HCT116 (cell line): ENCODE results near the gene ADARB2. TPM values are rescaled to one million over a fixed set of nuclear protein-coding genes. Genes with fewer than 3 reads are reported as not detected.

Experiments used
- ATAC-seq: fragments of 200-7000 bp; cut with Tn5 transposase; 2 replicates; pipeline ENCODE4 v1.9.1; 2020; ENCODE audit warnings: mild to moderate bottlenecking, moderate library complexity
- BruUV-seq: library from RNA; stranded (reverse); fragments of 400-500 nt; replicated peaks from 2 replicates; lab custom pipeline; 2021; lab: Mats Ljungman, UMichigan
- CTCF ChIA-PET: fragments of 300-600 bp; sonication (Branson Sonifier 250); formaldehyde crosslinking; loops from one replicate; lab custom pipeline; 2021; ENCODE audit warnings: antibody characterized with exemption; lab: Charles Lee
- POLR2A ChIA-PET: fragments of 300-600, 350-600 bp; sonication (Branson Sonifier 250); formaldehyde crosslinking; loops from one replicate; lab custom pipeline; 2021; ENCODE audit warnings: antibody characterized with exemption; lab: Charles Lee
- RAD21 ChIA-PET, 2 experiments: fragments of 300-600 bp; sonication (Branson Sonifier 250); formaldehyde crosslinking; loops; one replicate each; lab custom pipeline; 2023; ENCODE audit warnings: low total read pairs in 2 of 2; ENCODE audit not compliant: uncharacterized antibody in 2 of 2, unreplicated experiment in 2 of 2, low non-redundant PET in 1 of 2; lab: Charles Lee
- DNase-seq: peaks from one replicate; pipeline ENCODE4 v3.0.0-alpha.2; 2010; ENCODE audit warnings: low read depth, low spot score
- H2AFZ ChIP-seq: fragments of 200-600 bp; shearing (Covaris generic), sonication (generic); 2 replicates; pipeline ENCODE4 v1.6.1; 2017; ENCODE audit warnings: low read depth, mixed run types, mixed read lengths, antibody characterized with exemption, low read length; ENCODE audit not compliant: poor library complexity, severe bottlenecking
- H3K27ac ChIP-seq: 2 replicates; pipeline ENCODE4 v1.5.1; 2012; ENCODE audit warnings: low read depth, low read length
- H3K27me3 ChIP-seq: fragments of 200-600 bp; sonication (generic); 2 replicates; pipeline ENCODE4 v1.6.1; 2016; ENCODE audit warnings: mixed run types, low read length, mixed read lengths; ENCODE audit not compliant: insufficient read depth
- H3K36me3 ChIP-seq, 2 experiments: fragments of 200-500 bp in 1 of 2; fragments of 200-600 bp in 1 of 2; sonication (Bioruptor generic) in 1 of 2; sonication (generic) in 1 of 2; 2 replicates each; pipeline versions ENCODE4 v1.5.1 to v1.6.1; 2014 to 2016; ENCODE audit warnings: low read length in 2 of 2, inconsistent platforms in 1 of 2, mixed read lengths in 1 of 2, mixed run types in 1 of 2; ENCODE audit not compliant: insufficient read depth in 2 of 2, control insufficient read depth in 1 of 2
- H3K4me1 ChIP-seq, 2 experiments: fragments of 200-600 bp in 1 of 2; sonication (generic) in 1 of 2; 2 replicates each; pipeline versions ENCODE4 v1.5.1 to v1.6.1; 2012 to 2017; ENCODE audit warnings: low read length in 2 of 2, inconsistent platforms in 1 of 2, mild to moderate bottlenecking in 1 of 2, mixed read lengths in 1 of 2, mixed run types in 1 of 2, moderate library complexity in 1 of 2; ENCODE audit not compliant: insufficient read depth in 2 of 2, control insufficient read depth in 1 of 2
- H3K4me2 ChIP-seq: fragments of 200-600 bp; sonication (generic); 2 replicates; pipeline ENCODE4 v1.6.1; 2017; ENCODE audit warnings: mixed run types, low read length, mixed read lengths
- H3K4me3 ChIP-seq, 2 experiments: fragments of 200-600 bp in 1 of 2; sonication (generic) in 1 of 2; replicated peaks in 1 of 2; 2 replicates each; pipeline ENCODE4 v1.5.1; 2011 to 2016; ENCODE audit warnings: low read length in 2 of 2, control low read depth in 1 of 2, low read depth in 1 of 2, mild to moderate bottlenecking in 1 of 2, mixed read lengths in 1 of 2, mixed run types in 1 of 2
- H3K79me2 ChIP-seq: fragments of 200-600 bp; sonication (generic); 2 replicates; pipeline ENCODE4 v1.6.1; 2017; ENCODE audit warnings: mild to moderate bottlenecking, mixed run types, low read length, moderate library complexity, mixed read lengths; ENCODE audit not compliant: insufficient read depth
- H3K9ac ChIP-seq: fragments of 200-600 bp; sonication (generic); 2 replicates; pipeline ENCODE4 v1.6.1; 2016; ENCODE audit warnings: low read length, mixed read lengths
- H3K9me2 ChIP-seq: fragments of 200-600 bp; sonication (generic), shearing (Covaris generic); 2 replicates; pipeline ENCODE4 v1.6.1; 2017; ENCODE audit warnings: mixed run types, mild to moderate bottlenecking, moderate library complexity; ENCODE audit not compliant: insufficient read depth
- H3K9me3 ChIP-seq, 2 experiments: fragments of 200-500 bp in 1 of 2; fragments of 200-600 bp in 1 of 2; sonication (Bioruptor generic) in 1 of 2; sonication (generic) in 1 of 2; 2 replicates each; pipeline ENCODE4 v1.6.1; 2014 to 2017; ENCODE audit warnings: low read length in 2 of 2, mixed read lengths in 2 of 2, inconsistent platforms in 1 of 2, low read depth in 1 of 2, mild to moderate bottlenecking in 1 of 2, mixed run types in 1 of 2, moderate library complexity in 1 of 2; ENCODE audit not compliant: control insufficient read depth in 1 of 2, insufficient read depth in 1 of 2
- H4K20me1 ChIP-seq: fragments of 200-600 bp; sonication (generic), shearing (Covaris generic); 2 replicates; pipeline ENCODE4 v1.6.1; 2017; ENCODE audit warnings: mixed run types, mild to moderate bottlenecking, moderate library complexity; ENCODE audit not compliant: insufficient read depth
- CEBPB ChIP-seq: IDR thresholded peaks from 2 replicates; pipeline ENCODE4 v1.6.1; 2012; ENCODE audit warnings: low read depth
- EGR1 ChIP-seq: IDR thresholded peaks from 2 replicates; pipeline ENCODE4 v1.6.1; 2012; ENCODE audit warnings: low read depth
- ELF1 ChIP-seq: IDR thresholded peaks from 2 replicates; pipeline ENCODE4 v1.6.1; 2012; ENCODE audit warnings: low read depth, borderline replicate concordance
- EZH2phosphoT487 ChIP-seq: fragments of 200-600 bp; IDR thresholded peaks from 2 replicates; pipeline ENCODE4 v1.6.1; 2018; ENCODE audit warnings: antibody characterized with exemption, borderline replicate concordance
- MAX ChIP-seq: IDR thresholded peaks from 2 replicates; pipeline ENCODE4 v1.6.1; 2012
- POLR2A ChIP-seq: IDR thresholded peaks from 2 replicates; pipeline ENCODE4 v1.7.0; 2011; ENCODE audit warnings: borderline replicate concordance; ENCODE audit not compliant: insufficient read depth, insufficient read length; ENCODE audit errors: extremely low read depth
- POLR2AphosphoS5 ChIP-seq: IDR thresholded peaks from 2 replicates; pipeline ENCODE4 v1.6.1; 2011; ENCODE audit warnings: mild to moderate bottlenecking, low read depth, low read length, moderate library complexity
- REST ChIP-seq: IDR thresholded peaks from 2 replicates; pipeline ENCODE4 v1.6.1; 2012; ENCODE audit warnings: low read depth
- SP1 ChIP-seq: IDR thresholded peaks from 2 replicates; pipeline ENCODE4 v1.6.1; 2012; ENCODE audit warnings: low read depth
- SRF ChIP-seq: IDR thresholded peaks from 2 replicates; pipeline ENCODE4 v1.6.1; 2012; ENCODE audit warnings: low read depth
- TCF7L2 ChIP-seq: IDR thresholded peaks from 2 replicates; pipeline ENCODE4 v1.7.0; 2011; ENCODE audit warnings: borderline replicate concordance, inconsistent platforms; ENCODE audit not compliant: insufficient read depth, insufficient read length; ENCODE audit errors: extremely low read depth
- YY1 ChIP-seq: IDR thresholded peaks from 2 replicates; pipeline ENCODE4 v1.6.1; 2011; ENCODE audit warnings: low read length, low read depth, moderate library complexity, mild to moderate bottlenecking; ENCODE audit not compliant: insufficient replicate concordance; ENCODE audit errors: extremely low read depth
- ZNF274 ChIP-seq: fragments of 200-500 bp; sonication (Bioruptor generic); IDR thresholded peaks from 2 replicates; pipeline ENCODE4 v1.6.1; 2014; ENCODE audit warnings: mild to moderate bottlenecking, low read depth, low read length, inconsistent platforms
- intact Hi-C: fragments of 100-400 bp; cut with micrococcal nuclease; formaldehyde crosslinking; loops from 2 replicates; pipeline ENCODE4 v1.10.0; 2022
- total RNA-seq: library from RNA; stranded (reverse); gene quantifications from one replicate; pipeline ENCODE4 v1.2.1, GENCODE V29; 2021; ENCODE audit not compliant: unreplicated experiment
- TF ChIP-seq, protein P1 (sequence below), 3 experiments: fragments of 200-600 bp in 1 of 3; sonication (generic) in 1 of 3; IDR thresholded peaks in 2 of 3; conservative IDR thresholded peaks in 1 of 3; 2 replicates each; pipeline ENCODE4 v1.5.1; 2012 to 2017; ENCODE audit warnings: low read depth in 2 of 3, low read length in 2 of 3, antibody characterized with exemption in 1 of 3, borderline replicate concordance in 1 of 3, control low read depth in 1 of 3, mild to moderate bottlenecking in 1 of 3, mixed read lengths in 1 of 3, mixed run types in 1 of 3, moderate library complexity in 1 of 3; ENCODE audit not compliant: insufficient read depth in 1 of 3

The ADARB2 gene
- total RNA-seq, 1 experiment from 2014 or later: not detected

DNA sequence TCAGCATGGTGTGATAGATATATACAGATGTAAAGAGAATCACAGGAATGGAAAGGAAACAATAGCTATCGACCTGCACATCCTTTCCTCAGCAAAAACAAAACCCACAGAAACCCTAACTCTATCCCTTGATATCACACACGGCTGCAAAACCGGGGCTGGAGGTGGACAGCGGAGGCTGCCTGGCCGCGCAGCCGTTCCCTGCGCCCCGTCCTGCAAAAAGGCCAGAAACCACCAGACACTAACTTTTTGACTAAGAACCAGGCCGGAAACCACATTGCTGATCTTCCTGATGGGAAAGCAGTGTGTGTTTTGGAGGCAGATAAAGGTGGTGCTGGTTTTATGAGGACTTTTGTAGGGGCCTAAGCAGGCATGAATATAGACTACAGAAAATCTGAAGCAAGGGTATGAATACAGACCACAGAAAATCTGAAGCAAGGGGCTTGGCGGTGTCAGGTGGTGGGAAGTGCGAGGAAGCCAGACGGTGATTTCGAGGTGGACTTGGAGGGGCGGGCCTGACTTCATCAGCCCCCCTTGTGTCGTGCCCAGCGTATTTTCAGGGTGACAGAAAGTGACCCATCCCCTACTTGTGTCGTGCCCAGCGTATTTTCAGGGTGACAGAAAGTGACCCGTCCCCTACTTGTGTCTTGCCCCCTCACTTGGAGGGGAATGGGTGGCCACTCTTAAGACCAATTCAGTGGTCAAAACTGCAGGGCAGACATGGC is 557.8 kb downstream of the ADARB2 start:
- Histone ChIP-seq H3K9ac (no peak overlapping the region), H3K79me2 (no peaks in the 10 kb centered on the region), H3K4me3 (no peak overlapping the region), H2AFZ (no peak overlapping the region), H3K4me1 (no peaks in the 10 kb centered on the region), H3K9me3 (no peaks in the 10 kb centered on the region), H3K4me2 (no peak overlapping the region), H3K36me3 (no peaks in the 10 kb centered on the region), H3K27me3 (peaks cover 23% of the 10 kb centered on the region), H4K20me1 (no peaks in the 10 kb centered on the region), H3K9me2 (no peaks in the 10 kb centered on the region), H3K27ac (no peak overlapping the region)
- TF ChIP-seq YY1 (no peak), ELF1 (no peak), CEBPB (no peak), POLR2AphosphoS5 (no peak), EGR1 (no peak), SRF (no peak), MAX (no peak), SP1 (no peak), ZNF274 (no peak), TCF7L2 (no peak), EZH2phosphoT487 (no peak), POLR2A (no peak), REST (no peak)
- TF ChIP-seq, protein P1, sequence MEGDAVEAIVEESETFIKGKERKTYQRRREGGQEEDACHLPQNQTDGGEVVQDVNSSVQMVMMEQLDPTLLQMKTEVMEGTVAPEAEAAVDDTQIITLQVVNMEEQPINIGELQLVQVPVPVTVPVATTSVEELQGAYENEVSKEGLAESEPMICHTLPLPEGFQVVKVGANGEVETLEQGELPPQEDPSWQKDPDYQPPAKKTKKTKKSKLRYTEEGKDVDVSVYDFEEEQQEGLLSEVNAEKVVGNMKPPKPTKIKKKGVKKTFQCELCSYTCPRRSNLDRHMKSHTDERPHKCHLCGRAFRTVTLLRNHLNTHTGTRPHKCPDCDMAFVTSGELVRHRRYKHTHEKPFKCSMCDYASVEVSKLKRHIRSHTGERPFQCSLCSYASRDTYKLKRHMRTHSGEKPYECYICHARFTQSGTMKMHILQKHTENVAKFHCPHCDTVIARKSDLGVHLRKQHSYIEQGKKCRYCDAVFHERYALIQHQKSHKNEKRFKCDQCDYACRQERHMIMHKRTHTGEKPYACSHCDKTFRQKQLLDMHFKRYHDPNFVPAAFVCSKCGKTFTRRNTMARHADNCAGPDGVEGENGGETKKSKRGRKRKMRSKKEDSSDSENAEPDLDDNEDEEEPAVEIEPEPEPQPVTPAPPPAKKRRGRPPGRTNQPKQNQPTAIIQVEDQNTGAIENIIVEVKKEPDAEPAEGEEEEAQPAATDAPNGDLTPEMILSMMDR (IDR thresholded peaks at IDR 0.05 in 2 of 3, conservative IDR thresholded peaks at IDR 0.05 in 1 of 3; ENCODE audit: borderline replicate concordance in 1 of 3, insufficient read depth in 1 of 3, low read depth in 2 of 3, low read length in 2 of 3): no peak
- ChIA-PET CTCF (no interaction called here), RAD21 (no interaction called here), POLR2A (no interaction called here)
- DNase-seq: no peak
- BruUV-seq: no TSS peak
- ATAC-seq: no peak
- intact Hi-C loops: no loop called here
